HG02678 (cell line): Measurements from ENCODE around the gene SPATA31A7.
"Not testable (repeated sequence)": the region's sequence is repeated elsewhere in the genome, so short reads cannot be mapped to it uniquely, and the experiment has no call there.

Experiments
- ATAC-seq: cut with Tn5 transposase; IDR thresholded peaks from one replicate; pipeline ENCODE4 v1.9.1; 2021; ENCODE audit warnings: mild to moderate bottlenecking, moderate library complexity; ENCODE audit not compliant: unreplicated experiment

Gene SPATA31A7

GRCh38 chr9:61189736-61190135 is at the start of gene SPATA31A7:
Gene SPATA31A7, plus strand, starts transcription at chr9:61190036. Its CDS starts 29 bp downstream, at chr9:61190065.
- ATAC-seq: not testable (repeated sequence)

GRCh38 chr9:61226438-61226837 is 36.6 kb downstream of the SPATA31A7 start:
- not testable (repeated sequence) for ATAC-seq
